Type B pancreatic cell (in vitro differentiated cells): ENCODE data around the gene PIP4K2B. TPM values are rescaled to one million over a fixed set of nuclear protein-coding genes. Genes with fewer than 3 reads are reported as not detected.

Experiments
- DNase-seq: peaks from one replicate; pipeline ENCODE4 v3.0.0; 2021; ENCODE audit warnings: mixed read lengths; ENCODE audit not compliant: unreplicated experiment; ENCODE audit errors: extremely low spot score
- H3K27ac Mint-ChIP-seq: 2 replicates; pipeline ENCODE4 v1.8.0; 2021; ENCODE audit warnings: mild to moderate bottlenecking, mixed read lengths
- H3K27me3 Mint-ChIP-seq: 2 replicates; pipeline ENCODE4 v1.8.0; 2021; ENCODE audit warnings: mixed read lengths
- H3K36me3 Mint-ChIP-seq: 2 replicates; pipeline ENCODE4 v1.8.0; 2021; ENCODE audit warnings: mixed read lengths
- H3K4me1 Mint-ChIP-seq: one replicate; pipeline ENCODE4 v1.8.0; 2021; ENCODE audit warnings: mixed read lengths; ENCODE audit not compliant: unreplicated experiment
- H3K4me3 Mint-ChIP-seq: 2 replicates; pipeline ENCODE4 v1.8.0; 2021; ENCODE audit warnings: mild to moderate bottlenecking, mixed read lengths
- H3K9me3 Mint-ChIP-seq: 2 replicates; pipeline ENCODE4 v1.8.0; 2021; ENCODE audit warnings: mixed read lengths
- CTCF ChIP-seq: fragments of 200-600 bp; sonication (generic); conservative IDR thresholded peaks from 2 replicates; pipeline ENCODE4 v1.5.0; 2021; ENCODE audit warnings: antibody characterized with exemption, mild to moderate bottlenecking
- total RNA-seq: library from RNA; stranded (reverse); gene quantifications from 2 replicates; pipeline ENCODE4 v1.2.1, GENCODE V29; 2021; ENCODE audit warnings: low replicate concordance

Gene PIP4K2B
- total RNA-seq, 1 donor from 2014 or later: 72.6 TPM

DNA sequence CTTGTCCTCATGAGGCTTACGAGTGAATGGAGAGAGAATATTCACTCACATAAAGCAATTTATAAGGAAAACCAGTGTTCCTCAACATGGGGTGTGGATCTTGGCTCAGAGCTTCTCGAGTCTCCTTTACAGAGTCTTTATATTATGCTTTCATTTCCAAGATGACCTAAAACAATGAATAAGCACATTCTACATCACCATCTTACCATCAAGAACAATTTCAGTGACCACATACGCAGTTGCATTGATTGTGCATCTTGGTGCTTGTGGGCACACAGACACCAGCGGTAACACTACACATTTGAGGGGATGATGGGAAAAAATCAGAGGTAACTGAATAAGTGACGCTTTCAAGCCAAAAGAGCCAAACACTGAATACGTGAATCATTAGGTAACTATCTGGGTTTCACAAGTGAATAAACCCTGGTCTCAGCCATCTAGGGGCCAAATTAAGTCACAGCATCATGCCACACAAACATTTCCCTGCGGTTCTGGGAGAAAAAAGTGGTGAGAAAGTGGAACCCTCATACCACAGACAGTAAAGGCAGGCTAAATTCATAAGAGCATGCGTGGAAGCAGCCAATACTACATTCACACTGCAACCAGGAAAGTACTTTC is 16.3 kb upstream of the PIP4K2B start:
- Mint-ChIP-seq H3K27me3 (no peaks in the 10 kb centered on the region), H3K4me1 (no peaks in the 10 kb centered on the region), H3K4me3 (no peak overlapping the region), H3K36me3 (peaks cover 17% of the 10 kb centered on the region), H3K27ac (no peak overlapping the region), H3K9me3 (no peaks in the 10 kb centered on the region)
- peak; percentile 45 for TF ChIP-seq CTCF
- no peak for DNase-seq

- Mint-ChIP-seq H3K36me3 (peaks cover 16% of the 10 kb centered on the region), H3K27ac (no peak overlapping the region), H3K4me3 (no peak overlapping the region), H3K27me3 (no peaks in the 10 kb centered on the region), H3K9me3 (no peaks in the 10 kb centered on the region), H3K4me1 (no peaks in the 10 kb centered on the region)
- no peak for TF ChIP-seq CTCF
- DNase-seq: no peak
Measured at GRCh38 chr17:38809828-38810227, 10.5 kb upstream of the PIP4K2B start.

DNA sequence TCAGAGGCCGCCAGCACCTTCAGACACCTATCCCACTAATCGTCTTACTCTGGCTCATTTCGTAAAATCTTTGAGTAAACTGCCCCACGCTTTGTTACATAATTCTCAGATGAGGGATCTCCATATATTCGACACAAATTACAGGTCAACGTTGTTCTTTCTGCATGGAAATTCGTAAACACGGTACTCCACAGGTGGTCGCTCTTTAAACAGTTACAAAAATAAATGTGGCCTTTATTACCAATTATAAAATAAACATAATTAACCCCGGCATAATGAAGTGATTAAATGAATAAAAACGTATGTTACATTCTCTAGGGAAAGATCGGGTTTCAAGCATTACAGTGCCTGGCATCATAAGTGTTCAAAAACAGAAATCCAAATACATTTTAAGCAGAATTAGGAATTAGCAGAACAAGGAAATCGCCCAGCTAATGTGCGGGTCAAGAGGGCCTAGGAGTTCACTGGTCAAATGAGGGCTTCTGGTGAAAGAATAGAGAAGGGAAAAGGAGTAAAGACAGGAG is 943 bp upstream of the PIP4K2B start:
- no peak for DNase-seq
- TF ChIP-seq CTCF: no peak
- peaks cover 24% of the 10 kb centered on the region for H3K4me1 Mint-ChIP-seq
- H3K9me3 Mint-ChIP-seq: no peaks in the 10 kb centered on the region
- H3K27ac Mint-ChIP-seq: peak overlapping the region; percentile 88
- peak overlapping the region; percentile 82 for H3K4me3 Mint-ChIP-seq
- H3K27me3 Mint-ChIP-seq: no peaks in the 10 kb centered on the region
- peaks cover 35% of the 10 kb centered on the region for H3K36me3 Mint-ChIP-seq

- Mint-ChIP-seq H3K4me1 (peaks cover 29% of the 10 kb centered on the region), H3K36me3 (peaks cover 37% of the 10 kb centered on the region)
- DNase-seq: peak; percentile 70
Measured at GRCh38 chr17:38798614-38799500, 499 bp downstream of the PIP4K2B start.

GRCh38 chr17:38797828-38798227 is 1.5 kb downstream of the PIP4K2B start:
- Mint-ChIP-seq H3K27ac (peak overlapping the region; percentile 93), H3K36me3 (peaks cover 34% of the 10 kb centered on the region), H3K9me3 (no peaks in the 10 kb centered on the region), H3K27me3 (no peaks in the 10 kb centered on the region), H3K4me1 (peaks cover 30% of the 10 kb centered on the region), H3K4me3 (peak overlapping the region; percentile 96)
- no peak for TF ChIP-seq CTCF
- no peak for DNase-seq

More at GRCh38 chr17:38798614-38799500, 499 bp downstream of the PIP4K2B start:
- Mint-ChIP-seq H3K27ac (peak overlapping the region; percentile 93), H3K9me3 (no peaks in the 10 kb centered on the region), H3K27me3 (no peaks in the 10 kb centered on the region), H3K4me3 (peak overlapping the region; percentile 96)
- no peak for TF ChIP-seq CTCF
